Activated T-helper 1 cell treated with anti-CD3 and anti-CD28 coated beads, Interleukin-2, amount 50 U/mL, for 16 hours (primary cell): ENCODE data around the gene SIGLEC6.

Experiments used
- DNase-seq, 2 donors: peaks; one replicate each; pipeline ENCODE4 v3.0.0-alpha.2; 2020; ENCODE audit warnings: low read depth in 1 of 2, low spot score in 1 of 2

SIGLEC6 gene

GRCh38 chr19:51531349-51532315, at the start of gene SIGLEC6:
Gene SIGLEC6, minus strand, starts transcription at chr19:51531670. Its CDS starts 22 bp downstream, at chr19:51531648.
- no peak for DNase-seq

- no peak for DNase-seq
These were observed 45.4 kb upstream of the SIGLEC6 start for GRCh38 chr19:51576850-51577249.

- no peak for DNase-seq
These were observed 41.9 kb upstream of the SIGLEC6 start for GRCh38 chr19:51573331-51573730.

- no peak for DNase-seq
These were observed 41.4 kb upstream of the SIGLEC6 start for GRCh38 chr19:51572908-51573307.

- no peak for DNase-seq
These were observed 40.9 kb upstream of the SIGLEC6 start for GRCh38 chr19:51572410-51572809.

GRCh38 chr19:51571599-51571998, 40.1 kb upstream of the SIGLEC6 start:
- no peak for DNase-seq

GRCh38 chr19:51570962-51571575, 39.6 kb upstream of the SIGLEC6 start, which contains the start of gene ZNF175:
Gene ZNF175, plus strand, starts transcription at chr19:51571283. Its CDS starts 2,047 bp downstream, at chr19:51573330.
- DNase-seq, result peak; percentile 71 to 76

- no peak for DNase-seq
These were observed 37.0 kb upstream of the SIGLEC6 start for GRCh38 chr19:51568456-51568855.

- DNase-seq, result no peak
These were observed 36.1 kb upstream of the SIGLEC6 start for GRCh38 chr19:51567583-51567982.

GRCh38 chr19:51566489-51567100, 35.1 kb upstream of the SIGLEC6 start:
- no peak for DNase-seq

GRCh38 chr19:51565583-51565982, 34.1 kb upstream of the SIGLEC6 start:
- no peak for DNase-seq

GRCh38 chr19:51564791-51565190, 33.3 kb upstream of the SIGLEC6 start:
- no peak for DNase-seq

GRCh38 chr19:51560339-51560738, 28.9 kb upstream of the SIGLEC6 start:
- no peak for DNase-seq

- no peak for DNase-seq
These were observed 27.8 kb upstream of the SIGLEC6 start for GRCh38 chr19:51559240-51559639.

GRCh38 chr19:51552996-51553725, 21.7 kb upstream of the SIGLEC6 start:
- DNase-seq, result peak in 1 of 2 donors; percentile 14

GRCh38 chr19:51552608-51552995, 21.1 kb upstream of the SIGLEC6 start:
- DNase-seq, result no peak

GRCh38 chr19:51551673-51552432, 20.4 kb upstream of the SIGLEC6 start:
- DNase-seq, result no peak

GRCh38 chr19:51550848-51551672, 19.6 kb upstream of the SIGLEC6 start:
- DNase-seq, result no peak

GRCh38 chr19:51549533-51550324, 18.3 kb upstream of the SIGLEC6 start:
- DNase-seq, result no peak
